Hepatic stellate cell (primary cell): ENCODE data around the gene GLS.

Source experiments
- DNase-seq: peaks from one replicate; pipeline ENCODE4 v3.0.0; 2011; ENCODE audit warnings: low spot score

Gene GLS

GRCh38 chr2:190996338-190996946 lies 115.8 kb downstream of the GLS start:
- peak; percentile 52 for DNase-seq

- no peak for DNase-seq
Observed at GRCh38 chr2:190996947-190997346, 116.3 kb downstream of the GLS start.

- no peak for DNase-seq
Observed at GRCh38 chr2:190997526-190998113, 117.0 kb downstream of the GLS start.

- DNase-seq = no peak
Observed at GRCh38 chr2:190999058-190999457, 118.4 kb downstream of the GLS start.

GRCh38 chr2:190999949-191000665 lies 119.5 kb downstream of the GLS start:
- DNase-seq = no peak

- DNase-seq = no peak
Observed at GRCh38 chr2:191001032-191001431, 120.4 kb downstream of the GLS start.

- no peak for DNase-seq
Observed at GRCh38 chr2:191001624-191002023, 121.0 kb downstream of the GLS start.

- DNase-seq = no peak
Observed at GRCh38 chr2:191003405-191004309, 123.0 kb downstream of the GLS start.

GRCh38 chr2:191006297-191006696 lies 125.7 kb downstream of the GLS start:
- no peak for DNase-seq

GRCh38 chr2:191006997-191007783 lies 126.6 kb downstream of the GLS start:
- DNase-seq = no peak

- no peak for DNase-seq
Observed at GRCh38 chr2:191008286-191008685, 127.7 kb downstream of the GLS start.

GRCh38 chr2:191009541-191010374 lies 129.1 kb downstream of the GLS start:
- peak; percentile 13 for DNase-seq

- no peak for DNase-seq
Observed at GRCh38 chr2:191010887-191011885, 130.6 kb downstream of the GLS start.

- no peak for DNase-seq
Observed at GRCh38 chr2:191012346-191012745, 131.7 kb downstream of the GLS start.

GRCh38 chr2:191012845-191013681 lies 132.4 kb downstream of the GLS start:
- DNase-seq = peak; percentile 13

GRCh38 chr2:191013682-191013931 lies 133.0 kb downstream of the GLS start:
- DNase-seq = no peak

GRCh38 chr2:191013932-191014652 lies 133.5 kb downstream of the GLS start, which contains the start of gene STAT1:
STAT1 (minus strand) TSS chr2:191014171; CDS start chr2:191010003, 4,168 bp downstream.
- peak; percentile 97 for DNase-seq

- DNase-seq = no peak
Observed at GRCh38 chr2:191014653-191015020, 134.0 kb downstream of the GLS start.
